Activated B cell treated with CpG ODN at 0.5 μM for 24 hours (primary cell): Measurements from ENCODE around the gene TP53I11. TPM values are rescaled to one million over a fixed set of nuclear protein-coding genes. Genes with fewer than 3 reads are reported as not detected.
A peak's percentile ranks its signal among the peaks of the same experiment; 100 is the strongest.

ENCODE experiments used
- ATAC-seq: fragments of 200-7000 bp; cut with Tn5 transposase; one replicate; pipeline ENCODE4 v1.10.0; 2021; ENCODE audit warnings: low read depth, mild to moderate bottlenecking, moderate library complexity
- CTCF ChIA-PET: fragments of 350-600 bp; sonication (Branson Sonifier 250); formaldehyde crosslinking; loops from one replicate; lab custom pipeline; 2021; ENCODE audit warnings: antibody characterized with exemption; lab: Charles Lee
- POLR2A ChIA-PET: fragments of 350-600 bp; sonication (Branson Sonifier 250); formaldehyde crosslinking; loops from one replicate; lab custom pipeline; 2021; ENCODE audit warnings: antibody characterized with exemption; lab: Charles Lee
- DNase-seq: peaks from one replicate; pipeline ENCODE4 v3.0.0; 2022
- H3K27ac Mint-ChIP-seq: one replicate; pipeline ENCODE4 v1.8.0; 2020; ENCODE audit warnings: mixed read lengths
- H3K27me3 Mint-ChIP-seq: one replicate; pipeline ENCODE4 v1.8.0; 2021; ENCODE audit warnings: mixed read lengths
- H3K36me3 Mint-ChIP-seq: one replicate; pipeline ENCODE4 v1.8.0; 2021; ENCODE audit warnings: low read depth, mixed read lengths
- H3K4me1 Mint-ChIP-seq: one replicate; pipeline ENCODE4 v1.8.0; 2021; ENCODE audit warnings: mixed read lengths
- H3K4me3 Mint-ChIP-seq: one replicate; pipeline ENCODE4 v1.8.0; 2020; ENCODE audit warnings: mild to moderate bottlenecking, mixed read lengths
- H3K9me3 Mint-ChIP-seq: one replicate; pipeline ENCODE4 v1.8.0; 2020; ENCODE audit warnings: mixed read lengths
- intact Hi-C: fragments of 100-400 bp; cut with micrococcal nuclease; formaldehyde crosslinking; loops from one replicate; pipeline ENCODE4 v1.15.1; 2024
- total RNA-seq: library from RNA; stranded (reverse); gene quantifications from 2 replicates; pipeline ENCODE4 v1.2.3, GENCODE V29; 2022
- TF ChIP-seq, protein P1 (sequence below): fragments of 200-600 bp; IDR thresholded peaks from one replicate; pipeline ENCODE4 v1.8.0; 2022; ENCODE audit warnings: antibody characterized with exemption, mild to moderate bottlenecking

TP53I11 gene
- total RNA-seq, 1 donor from 2014 or later, result 175 TPM

GRCh38 chr11:44905131-44905866, 45.4 kb downstream of the TP53I11 start:
- intact Hi-C loops, result no loop called here
- H3K27me3 Mint-ChIP-seq, result peaks cover 3% of the 10 kb centered on the region
- TF ChIP-seq, protein P1, sequence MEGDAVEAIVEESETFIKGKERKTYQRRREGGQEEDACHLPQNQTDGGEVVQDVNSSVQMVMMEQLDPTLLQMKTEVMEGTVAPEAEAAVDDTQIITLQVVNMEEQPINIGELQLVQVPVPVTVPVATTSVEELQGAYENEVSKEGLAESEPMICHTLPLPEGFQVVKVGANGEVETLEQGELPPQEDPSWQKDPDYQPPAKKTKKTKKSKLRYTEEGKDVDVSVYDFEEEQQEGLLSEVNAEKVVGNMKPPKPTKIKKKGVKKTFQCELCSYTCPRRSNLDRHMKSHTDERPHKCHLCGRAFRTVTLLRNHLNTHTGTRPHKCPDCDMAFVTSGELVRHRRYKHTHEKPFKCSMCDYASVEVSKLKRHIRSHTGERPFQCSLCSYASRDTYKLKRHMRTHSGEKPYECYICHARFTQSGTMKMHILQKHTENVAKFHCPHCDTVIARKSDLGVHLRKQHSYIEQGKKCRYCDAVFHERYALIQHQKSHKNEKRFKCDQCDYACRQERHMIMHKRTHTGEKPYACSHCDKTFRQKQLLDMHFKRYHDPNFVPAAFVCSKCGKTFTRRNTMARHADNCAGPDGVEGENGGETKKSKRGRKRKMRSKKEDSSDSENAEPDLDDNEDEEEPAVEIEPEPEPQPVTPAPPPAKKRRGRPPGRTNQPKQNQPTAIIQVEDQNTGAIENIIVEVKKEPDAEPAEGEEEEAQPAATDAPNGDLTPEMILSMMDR, result no peak
- no peak overlapping the region for H3K4me3 Mint-ChIP-seq
- ATAC-seq (peak; percentile 97), DNase-seq (no peak)
- POLR2A ChIA-PET, result no interaction called here
- no peaks in the 10 kb centered on the region for H3K36me3 Mint-ChIP-seq
- H3K4me1 Mint-ChIP-seq, result peaks cover 9% of the 10 kb centered on the region
- no peaks in the 10 kb centered on the region for H3K9me3 Mint-ChIP-seq
- H3K27ac Mint-ChIP-seq, result no peak overlapping the region
- CTCF ChIA-PET, result no interaction called here

DNA sequence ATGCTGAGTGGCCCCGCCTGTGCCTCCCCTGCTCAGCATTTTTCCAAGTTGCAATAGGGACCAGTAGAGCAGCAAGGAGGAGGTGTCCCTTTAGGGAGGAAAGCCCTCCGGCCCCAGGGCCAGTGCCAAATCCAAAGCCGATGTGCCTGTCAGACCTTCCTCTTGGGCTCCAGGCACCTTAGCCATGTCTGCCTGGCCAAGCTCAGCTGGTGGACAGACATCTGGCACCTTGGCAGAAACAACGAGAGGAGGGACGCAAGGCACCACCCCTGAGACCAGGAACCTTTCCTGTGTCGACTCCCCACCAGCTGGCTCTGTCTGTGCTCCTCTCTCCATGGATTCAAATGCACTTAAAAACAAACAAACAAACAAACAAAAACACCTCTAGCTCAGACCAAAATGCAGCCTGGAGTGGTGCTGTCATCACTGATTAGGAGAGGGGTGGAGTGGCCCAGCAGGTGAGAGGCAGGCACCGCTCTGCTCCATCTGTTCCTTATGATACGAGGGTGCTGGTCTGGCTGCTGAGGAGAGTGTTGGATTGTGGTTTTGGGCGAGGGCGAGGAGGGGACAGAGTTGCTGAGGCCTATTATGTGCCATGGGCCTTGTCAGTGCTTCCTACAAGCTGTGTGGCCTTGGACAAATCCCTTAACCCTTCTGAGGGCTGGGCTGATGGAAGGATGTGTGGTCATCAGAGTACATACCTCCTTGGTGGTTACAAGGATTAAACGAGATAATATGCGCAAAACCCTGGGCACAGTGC, 46.2 kb downstream of the TP53I11 start:
- intact Hi-C loops, result no loop called here
- peaks cover 3% of the 10 kb centered on the region for H3K27me3 Mint-ChIP-seq
- H3K4me3 Mint-ChIP-seq, result no peak overlapping the region
- H3K4me1 Mint-ChIP-seq, result peaks cover 9% of the 10 kb centered on the region
- no peak for ATAC-seq
- no peaks in the 10 kb centered on the region for H3K36me3 Mint-ChIP-seq
- no peaks in the 10 kb centered on the region for H3K9me3 Mint-ChIP-seq
- H3K27ac Mint-ChIP-seq, result no peak overlapping the region
- no peak for DNase-seq
- POLR2A ChIA-PET, result no interaction called here
- CTCF ChIA-PET, result no interaction called here
- TF ChIP-seq, protein P1, result no peak

DNA sequence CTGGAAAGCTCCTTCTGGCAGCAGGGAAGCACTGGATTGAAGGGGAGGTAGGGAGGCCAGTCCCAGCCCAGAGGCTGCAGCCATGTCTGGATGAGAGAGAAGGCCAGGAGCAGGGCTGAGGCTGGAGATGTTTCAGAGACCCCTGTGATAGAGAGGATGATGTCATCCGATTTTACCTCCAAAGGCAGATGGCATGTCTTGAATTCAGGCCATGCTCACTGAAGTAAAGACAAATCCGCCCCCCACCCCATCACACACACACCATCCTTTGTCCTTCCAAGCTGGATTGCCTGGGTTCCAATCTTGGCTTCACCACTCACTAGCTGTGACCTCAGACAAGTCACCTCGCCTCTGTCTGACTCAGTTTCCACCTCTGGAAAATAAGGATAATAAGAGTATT, 47.2 kb downstream of the TP53I11 start:
- Mint-ChIP-seq H3K27me3 (peaks cover 3% of the 10 kb centered on the region), H3K4me1 (peaks cover 9% of the 10 kb centered on the region), H3K36me3 (no peaks in the 10 kb centered on the region), H3K27ac (no peak overlapping the region), H3K4me3 (no peak overlapping the region), H3K9me3 (no peaks in the 10 kb centered on the region)
- ChIA-PET POLR2A (no interaction called here), CTCF (no interaction called here)
- DNase-seq, result no peak
- intact Hi-C loops, result no loop called here
- TF ChIP-seq, protein P1, result no peak
- no peak for ATAC-seq

- ATAC-seq (no peak), DNase-seq (no peak)
- H3K27ac Mint-ChIP-seq, result no peak overlapping the region
- no peak overlapping the region for H3K4me3 Mint-ChIP-seq
- ChIA-PET POLR2A (no interaction called here), CTCF (no interaction called here)
- intact Hi-C loops, result no loop called here
- TF ChIP-seq, protein P1, result no peak
- peaks cover 9% of the 10 kb centered on the region for H3K4me1 Mint-ChIP-seq
- no peaks in the 10 kb centered on the region for H3K9me3 Mint-ChIP-seq
- H3K36me3 Mint-ChIP-seq, result no peaks in the 10 kb centered on the region
- peaks cover 3% of the 10 kb centered on the region for H3K27me3 Mint-ChIP-seq
These were observed 47.6 kb downstream of the TP53I11 start for GRCh38 chr11:44903035-44903434.

GRCh38 chr11:44901786-44902185, 48.9 kb downstream of the TP53I11 start:
- ChIA-PET CTCF (no interaction called here), POLR2A (no interaction called here)
- no peaks in the 10 kb centered on the region for H3K9me3 Mint-ChIP-seq
- no peaks in the 10 kb centered on the region for H3K36me3 Mint-ChIP-seq
- no peak overlapping the region for H3K4me3 Mint-ChIP-seq
- DNase-seq, result no peak
- no peak for ATAC-seq
- TF ChIP-seq, protein P1, result no peak
- peaks cover 9% of the 10 kb centered on the region for H3K4me1 Mint-ChIP-seq
- intact Hi-C loops, result no loop called here
- no peak overlapping the region for H3K27ac Mint-ChIP-seq
- H3K27me3 Mint-ChIP-seq, result peaks cover 3% of the 10 kb centered on the region
